Kidney glomerular epithelial cell (primary cell): ENCODE data around the gene GSTO2.

Experiments
- DNase-seq: peaks from one replicate; lab custom pipeline; 2025; lab: John Stamatoyannopoulos, UW

The GSTO2 gene

GRCh38 chr10:104253606-104254410 lies 15.2 kb upstream of the GSTO2 start:
- no peak for DNase-seq

GRCh38 chr10:104254493-104255310 lies 14.3 kb upstream of the GSTO2 start, which contains the start of gene GSTO1:
Gene GSTO1, plus strand, starts transcription at chr10:104254892. Its CDS starts 37 bp downstream, at chr10:104254929.
- peak; percentile 14 for DNase-seq

DNA sequence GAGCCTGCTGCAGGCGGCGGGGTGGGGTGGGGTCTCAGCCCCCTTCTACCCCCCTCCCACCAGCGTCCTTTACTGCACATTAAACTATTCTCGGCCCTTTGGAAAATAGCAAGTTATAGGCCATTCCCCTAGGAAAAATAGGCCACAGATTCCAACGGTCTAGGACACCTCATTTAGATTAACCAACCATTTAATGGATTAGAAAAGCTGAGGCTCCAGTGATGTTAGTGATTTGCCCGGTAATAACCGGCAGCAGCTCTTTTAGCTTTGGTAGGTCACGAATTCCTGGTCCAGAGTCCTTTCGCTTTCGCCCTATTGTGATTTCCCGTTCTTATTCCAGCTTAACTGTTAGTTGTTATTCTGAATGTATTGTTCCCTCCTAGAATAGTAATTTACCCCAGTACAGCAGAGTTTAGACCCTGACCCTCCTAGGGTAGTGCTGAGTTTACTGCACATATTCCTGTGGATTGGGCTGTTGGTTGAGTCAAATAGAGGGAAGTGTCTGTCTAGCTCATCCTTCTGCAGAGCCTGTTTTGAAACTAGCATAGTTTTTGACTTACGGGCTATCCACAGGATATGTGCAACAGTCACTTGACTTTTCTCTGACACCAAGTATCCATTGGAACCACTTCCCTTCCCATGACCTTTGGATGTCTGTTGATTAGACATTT lies 13.5 kb upstream of the GSTO2 start:
- peak; percentile 47 for DNase-seq

DNA sequence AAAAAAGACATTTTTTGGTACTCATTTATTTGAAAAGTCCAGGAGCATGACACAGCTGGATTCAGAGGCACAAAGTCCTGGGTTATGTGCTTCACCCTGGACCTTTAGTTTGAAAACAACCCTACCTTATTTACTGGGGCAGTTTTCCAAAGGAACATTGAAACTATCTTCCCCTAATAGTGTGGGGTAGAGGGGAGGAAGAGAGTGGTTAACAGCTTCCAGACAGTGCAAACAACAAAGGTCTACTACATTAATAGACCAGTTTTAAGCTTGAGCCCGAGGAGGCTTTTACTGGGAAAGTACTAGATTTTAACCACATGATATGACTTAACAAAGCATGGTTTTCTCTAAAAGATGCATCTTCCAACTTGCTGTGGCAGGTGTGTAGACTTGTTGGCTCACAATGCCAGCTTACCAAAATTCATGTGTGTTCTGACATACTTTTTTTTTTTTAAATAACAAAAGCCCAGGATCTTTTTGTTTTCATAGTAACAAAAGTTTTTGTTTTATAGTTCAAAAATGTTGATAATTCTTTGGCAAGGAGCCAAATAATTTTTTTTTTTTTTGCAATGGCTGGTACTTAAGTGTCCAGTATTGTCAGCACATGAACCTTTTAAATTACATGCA lies 12.5 kb upstream of the GSTO2 start:
- DNase-seq = peak; percentile 9

DNA sequence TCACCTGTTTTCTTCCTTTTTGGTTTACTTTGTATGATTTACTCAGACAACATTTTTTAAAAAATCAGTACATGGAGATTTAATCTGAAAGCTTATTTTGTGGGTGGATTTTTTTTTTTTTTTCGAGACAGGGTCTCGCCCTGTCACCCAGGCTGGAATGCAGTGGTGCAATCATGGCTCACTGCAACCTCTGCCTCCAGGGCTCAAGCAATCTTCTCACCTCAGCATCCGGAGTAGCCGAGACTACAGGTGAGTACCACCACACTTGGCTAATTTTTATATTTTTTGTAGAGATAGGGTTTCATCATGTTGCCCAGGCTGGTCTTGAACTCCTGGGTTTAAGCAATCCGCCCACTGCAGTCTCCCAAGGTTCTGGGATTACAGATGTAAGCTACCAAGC lies 11.7 kb upstream of the GSTO2 start:
- no peak for DNase-seq

GRCh38 chr10:104258209-104258608 lies 10.8 kb upstream of the GSTO2 start:
- DNase-seq = no peak

- DNase-seq = no peak
Measured at GRCh38 chr10:104259456-104259855, 9.5 kb upstream of the GSTO2 start.

DNA sequence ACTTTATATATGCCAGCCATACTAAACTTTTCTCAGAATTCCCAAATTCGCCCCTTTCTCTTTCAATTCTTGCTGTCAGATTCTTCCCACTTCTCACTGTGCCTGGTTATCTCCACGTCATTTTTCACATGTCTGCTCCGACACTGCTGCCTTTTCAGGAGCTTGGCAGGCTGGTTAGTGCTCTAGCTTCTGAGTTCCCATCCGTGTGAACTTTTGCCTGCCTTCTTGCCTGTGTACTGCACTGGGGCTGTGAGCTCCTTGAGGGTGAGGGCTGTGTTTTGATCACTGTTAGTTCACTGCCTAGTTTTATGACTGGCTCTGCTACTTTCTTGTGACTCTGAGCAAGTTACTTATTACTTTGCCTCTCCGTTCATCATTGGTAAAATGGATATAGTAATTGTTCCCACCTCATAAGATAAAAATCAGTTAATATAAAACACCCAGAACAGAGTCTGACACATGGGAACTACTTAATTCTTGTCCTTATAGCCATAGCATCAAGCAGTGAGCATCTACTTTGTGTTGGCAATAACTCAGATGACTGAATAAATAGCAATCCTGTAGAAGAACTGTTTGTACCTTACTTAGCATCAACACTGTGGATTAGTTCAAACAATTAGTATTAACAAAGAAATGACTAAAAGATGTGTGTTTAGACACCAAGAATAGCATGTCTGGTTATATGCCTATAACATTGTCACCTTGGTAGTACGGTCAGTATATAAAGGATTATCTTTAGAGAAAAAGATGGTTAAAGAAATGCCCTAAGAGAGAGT lies 8.8 kb upstream of the GSTO2 start:
- DNase-seq = no peak

DNA sequence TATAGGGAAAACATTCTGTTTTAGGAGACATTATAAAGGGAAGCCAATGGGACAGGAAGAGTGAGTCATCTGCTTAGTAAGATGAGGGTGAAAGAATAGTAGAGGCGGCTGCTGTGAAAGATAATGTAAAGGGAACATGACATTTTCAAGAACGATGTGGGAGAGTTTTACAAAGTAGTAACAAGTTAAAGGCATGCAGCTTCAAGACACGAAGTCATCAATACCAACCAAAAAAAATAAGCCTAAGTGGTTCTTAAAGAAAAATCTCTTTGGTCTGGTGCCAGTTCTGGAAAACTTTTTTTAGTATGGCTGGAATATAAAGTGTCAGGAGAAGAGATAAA lies 8.2 kb upstream of the GSTO2 start:
- DNase-seq = peak; percentile 2

DNA sequence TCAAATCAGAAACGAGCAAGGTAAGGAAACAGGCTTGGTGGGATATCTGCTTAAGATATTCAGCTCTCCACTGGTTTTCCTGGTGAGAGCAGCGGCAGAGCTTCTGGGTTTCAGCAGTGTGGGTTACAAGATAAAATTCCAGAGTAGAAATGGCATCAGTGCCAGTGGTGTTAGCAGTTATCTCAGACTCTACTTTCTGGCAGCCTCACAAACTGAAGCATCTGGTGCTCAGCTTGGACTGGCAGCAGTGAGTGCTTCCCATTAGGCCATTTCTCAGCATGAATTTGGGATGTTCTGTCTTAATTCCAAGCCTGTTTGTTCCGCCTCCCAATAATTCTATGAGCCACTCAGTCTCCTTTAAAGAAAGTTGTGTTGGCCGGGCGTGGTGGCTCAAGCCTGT lies 6.9 kb upstream of the GSTO2 start:
- no peak for DNase-seq

GRCh38 chr10:104264783-104265182 lies 4.2 kb upstream of the GSTO2 start:
- no peak for DNase-seq

DNA sequence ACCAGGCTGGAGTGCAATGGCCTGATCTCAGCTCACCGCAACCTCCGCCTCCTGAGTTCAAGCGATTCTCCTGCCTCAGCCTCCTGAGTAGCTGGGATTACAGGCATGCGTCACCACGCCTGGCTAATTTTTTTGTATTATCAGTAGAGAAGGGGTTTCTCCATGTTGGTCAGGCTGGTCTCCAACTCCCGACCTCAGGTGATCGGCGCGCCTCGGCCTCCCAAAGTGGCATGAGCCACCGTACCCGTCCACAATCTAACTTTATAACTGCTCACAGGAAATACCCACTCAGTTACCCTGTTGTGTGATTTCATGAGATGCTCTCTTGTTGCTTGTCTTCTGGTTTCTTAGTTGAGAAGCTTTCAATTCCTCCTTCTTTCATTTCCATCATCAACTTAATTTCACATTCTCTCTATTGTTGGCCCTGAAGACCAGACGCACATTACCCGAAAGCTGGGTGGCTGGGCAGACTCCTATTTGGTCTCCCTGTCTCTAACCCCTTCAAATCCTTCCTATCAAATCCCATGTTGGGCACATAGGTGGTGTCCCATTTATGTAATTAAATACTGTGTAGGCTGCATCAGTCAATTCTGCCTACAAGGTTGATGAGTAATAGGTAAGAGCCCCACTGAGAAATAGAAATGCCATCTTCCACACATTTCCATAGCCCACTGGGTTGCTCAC lies 1.1 kb upstream of the GSTO2 start:
- peak; percentile 1 for DNase-seq

GRCh38 chr10:104268405-104268712 lies 625 bp upstream of the GSTO2 start:
- DNase-seq = no peak

- DNase-seq = no peak
Measured at GRCh38 chr10:104273286-104273685, 4.3 kb downstream of the GSTO2 start.

- DNase-seq = no peak
Measured at GRCh38 chr10:104273899-104274575, 5.1 kb downstream of the GSTO2 start.

DNA sequence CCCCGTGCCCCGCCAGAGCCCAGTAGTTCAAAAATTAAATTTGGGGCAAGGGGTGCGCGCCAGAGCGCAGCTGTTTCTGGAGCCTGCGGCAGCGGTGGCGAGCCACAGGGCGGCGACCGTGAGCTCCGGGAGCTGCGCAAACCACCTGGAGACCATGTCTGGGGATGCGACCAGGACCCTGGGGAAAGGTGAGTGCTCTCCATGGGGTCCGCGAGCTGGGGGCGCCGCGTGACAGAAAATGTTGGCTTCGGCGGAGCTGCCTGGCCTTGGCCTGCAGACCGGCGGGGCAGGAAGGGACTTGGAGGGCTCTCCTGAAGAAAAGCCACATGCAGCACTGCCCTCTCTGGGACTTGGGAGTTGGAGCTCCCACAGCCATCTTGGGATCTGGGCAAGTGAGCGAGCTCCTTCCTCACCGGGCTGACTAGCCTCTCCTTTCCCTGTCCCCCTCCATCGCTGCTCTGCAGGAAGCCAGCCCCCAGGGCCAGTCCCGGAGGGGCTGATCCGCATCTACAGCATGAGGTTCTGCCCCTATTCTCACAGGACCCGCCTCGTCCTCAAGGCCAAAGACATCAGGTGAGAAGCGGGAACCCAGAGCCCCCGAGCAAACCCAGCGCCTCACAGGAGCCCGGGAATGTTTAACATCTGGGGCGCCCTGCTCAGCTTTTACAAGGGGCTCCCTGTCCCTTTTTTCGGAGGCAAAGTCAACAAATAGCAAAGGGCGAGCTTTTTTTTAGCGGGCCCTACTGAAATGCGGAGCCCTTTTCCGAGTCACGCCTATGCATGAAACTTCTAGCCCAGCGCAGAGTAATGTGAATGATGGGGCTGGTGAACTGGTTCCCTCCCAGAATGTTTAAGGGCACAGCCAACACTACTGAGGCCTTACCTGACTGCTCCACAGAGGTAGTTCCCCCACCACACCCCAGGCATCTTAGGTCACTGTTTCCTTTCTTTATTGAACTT lies 6.1 kb downstream of the GSTO2 start:
- peak; percentile 42 for DNase-seq

DNA sequence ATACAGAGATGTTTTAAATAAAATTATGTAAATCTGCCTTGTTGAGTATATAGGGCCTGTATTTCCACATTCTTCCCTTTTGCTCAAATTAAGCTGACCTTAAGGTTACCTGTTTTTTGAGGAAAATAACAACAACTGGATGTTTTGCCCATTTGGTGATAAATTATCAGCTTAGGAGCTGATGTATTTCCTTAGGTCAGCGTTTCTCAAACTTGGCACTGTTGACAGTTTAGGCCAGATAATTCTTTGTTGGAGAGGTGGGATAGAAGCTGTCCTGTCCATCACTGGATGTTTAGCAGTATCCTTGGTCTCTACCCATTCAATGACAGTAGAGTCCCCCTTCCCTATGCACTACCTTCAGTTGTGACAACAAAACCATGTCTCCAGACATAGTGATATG lies 7.2 kb downstream of the GSTO2 start:
- no peak for DNase-seq

DNA sequence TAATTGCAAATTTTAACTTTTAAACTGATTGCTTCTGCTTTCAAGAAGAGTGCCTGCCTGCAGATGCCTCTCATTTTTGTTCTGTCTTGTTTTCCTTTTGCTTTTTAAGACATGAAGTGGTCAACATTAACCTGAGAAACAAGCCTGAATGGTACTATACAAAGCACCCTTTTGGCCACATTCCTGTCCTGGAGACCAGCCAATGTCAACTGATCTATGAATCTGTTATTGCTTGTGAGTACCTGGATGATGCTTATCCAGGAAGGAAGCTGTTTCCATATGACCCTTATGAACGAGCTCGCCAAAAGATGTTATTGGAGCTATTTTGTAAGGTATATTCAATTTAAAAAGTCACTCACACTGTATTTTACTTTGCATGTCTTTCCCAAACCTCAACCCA lies 8.8 kb downstream of the GSTO2 start:
- DNase-seq = no peak

DNA sequence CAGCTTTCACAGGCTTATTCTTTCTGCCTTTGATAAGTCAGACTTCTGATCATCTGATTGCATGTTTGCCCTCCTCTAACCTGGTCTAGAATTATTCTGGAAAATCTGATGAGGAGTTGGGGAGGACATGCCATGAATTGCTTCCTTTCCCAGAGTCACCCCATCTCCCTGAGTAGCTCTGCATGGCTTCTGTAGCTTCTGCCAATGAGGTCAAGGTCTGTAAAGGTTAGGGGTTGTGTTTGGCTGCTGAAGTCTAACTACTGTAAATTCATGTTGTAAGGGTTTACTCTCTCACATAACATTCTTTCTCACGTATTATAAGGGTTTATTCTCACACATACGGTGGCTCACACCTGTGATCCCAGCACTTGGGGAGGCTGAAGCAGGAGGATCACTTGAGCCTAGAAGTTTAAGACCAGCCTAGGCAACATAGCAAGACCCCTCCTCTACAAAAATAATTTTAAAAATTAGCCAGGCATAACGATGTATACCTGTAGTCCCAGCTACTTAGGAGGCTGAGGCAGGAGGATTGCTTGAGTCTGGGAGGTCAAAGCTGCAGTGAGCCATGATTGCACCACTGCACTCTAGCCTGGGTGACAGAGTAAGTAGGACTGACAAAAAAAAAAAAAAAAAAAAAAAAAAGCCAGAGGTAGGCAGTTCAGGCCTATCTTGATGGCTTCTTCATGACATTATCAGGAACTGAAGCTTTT lies 10.7 kb downstream of the GSTO2 start:
- no peak for DNase-seq
